Brain microvascular endothelial cell (primary cell): ENCODE results near the gene MAGI3.
A peak's percentile ranks its signal among the peaks of the same experiment; 100 is the strongest.

ENCODE experiments used
- DNase-seq: peaks from one replicate; pipeline ENCODE4 v3.0.0-alpha.2; 2020
- H3K27ac ChIP-seq: fragments of 250-450 bp; sonication (Bioruptor Pico); 2 replicates; pipeline ENCODE4 v1.5.1; 2020; ENCODE audit warnings: mild to moderate bottlenecking, moderate library complexity
- H3K27me3 ChIP-seq: fragments of 250-450 bp; sonication (Bioruptor Pico); replicated peaks from 2 replicates; pipeline ENCODE4 v1.5.1; 2020; ENCODE audit warnings: mild to moderate bottlenecking
- H3K36me3 ChIP-seq: fragments of 250-450 bp; sonication (Bioruptor Pico); replicated peaks from 2 replicates; pipeline ENCODE4 v1.5.1; 2020; ENCODE audit warnings: mild to moderate bottlenecking
- H3K4me3 ChIP-seq: 2 replicates; pipeline ENCODE4 v1.5.1; 2011; ENCODE audit warnings: low read depth, mild to moderate bottlenecking, control low read depth, low read length, moderate library complexity
- CTCF ChIP-seq: IDR thresholded peaks from 2 replicates; pipeline ENCODE4 v1.5.1; 2011; ENCODE audit warnings: low read depth, mild to moderate bottlenecking, moderate library complexity, low read length, control low read depth, inconsistent platforms; ENCODE audit errors: missing control alignments
- in situ Hi-C: cut with HindIII; loops from 2 replicates; pipeline ENCODE4 v1.10.0; 2017; ENCODE audit warnings: low sequenced_read_pairs, low pct_ligation_motif_present

Gene MAGI3

GRCh38 chr1:113545210-113545609 lies 154.9 kb downstream of the MAGI3 start:
- Histone ChIP-seq H3K4me3 (no peak overlapping the region), H3K36me3 (no peaks in the 10 kb centered on the region), H3K27ac (no peak overlapping the region), H3K27me3 (no peaks in the 10 kb centered on the region)
- no peak for DNase-seq
- no peak for TF ChIP-seq CTCF
- in situ Hi-C loops: no loop called here

- no peaks in the 10 kb centered on the region for H3K36me3 ChIP-seq
- no peak for DNase-seq
- TF ChIP-seq CTCF: no peak
- H3K27ac ChIP-seq: no peak overlapping the region
- in situ Hi-C loops: no loop called here
- no peaks in the 10 kb centered on the region for H3K27me3 ChIP-seq
- H3K4me3 ChIP-seq: no peak overlapping the region
Observed at GRCh38 chr1:113545626-113546025, 155.3 kb downstream of the MAGI3 start.

- TF ChIP-seq CTCF: no peak
- no peak for DNase-seq
- Histone ChIP-seq H3K36me3 (no peaks in the 10 kb centered on the region), H3K4me3 (no peak overlapping the region), H3K27me3 (no peaks in the 10 kb centered on the region), H3K27ac (peak overlapping the region; percentile 30)
- in situ Hi-C loops: no loop called here
Observed at GRCh38 chr1:113551728-113552127, 161.4 kb downstream of the MAGI3 start.

GRCh38 chr1:113552244-113552643 lies 161.9 kb downstream of the MAGI3 start:
- Histone ChIP-seq H3K27me3 (no peaks in the 10 kb centered on the region), H3K27ac (peak overlapping the region; percentile 30), H3K36me3 (no peaks in the 10 kb centered on the region), H3K4me3 (no peak overlapping the region)
- no peak for DNase-seq
- TF ChIP-seq CTCF: no peak
- in situ Hi-C loops: no loop called here

DNA sequence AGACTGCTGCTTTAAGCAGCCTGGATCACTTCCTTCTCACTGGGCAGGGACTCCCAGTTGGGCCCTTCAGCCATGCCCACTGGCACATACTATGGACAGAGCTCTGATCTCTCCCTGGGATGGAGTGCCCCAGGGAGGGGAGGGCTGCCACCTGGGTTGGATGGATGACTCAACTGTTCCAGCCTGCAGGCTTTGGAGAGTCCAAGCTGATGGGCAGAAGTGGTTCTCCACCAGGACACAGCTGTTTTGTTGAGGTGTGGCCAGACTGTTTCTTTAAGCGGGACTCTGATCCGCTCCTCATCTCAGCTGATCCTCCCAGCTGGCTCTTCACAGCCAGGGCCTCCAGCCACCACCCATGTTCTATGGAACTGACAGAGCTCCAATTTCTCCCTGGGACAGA lies 166.9 kb downstream of the MAGI3 start:
- no peaks in the 10 kb centered on the region for H3K27me3 ChIP-seq
- no peak for DNase-seq
- H3K27ac ChIP-seq: no peak overlapping the region
- no peaks in the 10 kb centered on the region for H3K36me3 ChIP-seq
- H3K4me3 ChIP-seq: no peak overlapping the region
- in situ Hi-C loops: no loop called here
- TF ChIP-seq CTCF: no peak

GRCh38 chr1:113565621-113566020 lies 175.3 kb downstream of the MAGI3 start:
- Histone ChIP-seq H3K27me3 (no peaks in the 10 kb centered on the region), H3K4me3 (no peak overlapping the region), H3K27ac (no peak overlapping the region), H3K36me3 (no peaks in the 10 kb centered on the region)
- TF ChIP-seq CTCF: no peak
- DNase-seq: no peak
- in situ Hi-C loops: no loop called here
